Uterine smooth muscle cell (primary cell): Measurements from ENCODE around the gene ASTE1. TPM values are rescaled to one million over a fixed set of nuclear protein-coding genes. Genes with fewer than 3 reads are reported as not detected.

Experiments used
- total RNA-seq: library from RNA; depleted of rRNA; stranded (reverse); fragments of >200 nt; gene quantifications from 2 replicates; pipeline ENCODE4 v1.2.3, GENCODE V29; 2014

The ASTE1 gene
- 5.7 and 8.7 TPM in 2 replicates for total RNA-seq

GRCh38 chr3:131026321-131027151, at the start of gene ASTE1, which contains the start of gene NEK11:
Gene ASTE1, minus strand, starts transcription at chr3:131026825. Its CDS starts 1,519 bp downstream, at chr3:131025306.
Gene NEK11, plus strand, starts transcription at chr3:131026877. Its CDS starts 2,832 bp downstream, at chr3:131029709.

Other genes with a start within 250 kb of the ASTE1 start
- gene ATP2C1, start 132.7 kb downstream of the ASTE1 start, total RNA-seq, result 148 and 169 TPM in 2 replicates
- 4.5 and 8.6 TPM in 2 replicates for gene NEK11, start 52 bp upstream of the ASTE1 start, total RNA-seq